ENCODE results near the gene PRC1. TPM values are rescaled to one million over a fixed set of nuclear protein-coding genes. Genes with fewer than 3 reads are reported as not detected.

Gene PRC1
- total RNA-seq, 4 donors from 2014 or later = 8.1 to 58.0 (median 23.7) TPM

DNA sequence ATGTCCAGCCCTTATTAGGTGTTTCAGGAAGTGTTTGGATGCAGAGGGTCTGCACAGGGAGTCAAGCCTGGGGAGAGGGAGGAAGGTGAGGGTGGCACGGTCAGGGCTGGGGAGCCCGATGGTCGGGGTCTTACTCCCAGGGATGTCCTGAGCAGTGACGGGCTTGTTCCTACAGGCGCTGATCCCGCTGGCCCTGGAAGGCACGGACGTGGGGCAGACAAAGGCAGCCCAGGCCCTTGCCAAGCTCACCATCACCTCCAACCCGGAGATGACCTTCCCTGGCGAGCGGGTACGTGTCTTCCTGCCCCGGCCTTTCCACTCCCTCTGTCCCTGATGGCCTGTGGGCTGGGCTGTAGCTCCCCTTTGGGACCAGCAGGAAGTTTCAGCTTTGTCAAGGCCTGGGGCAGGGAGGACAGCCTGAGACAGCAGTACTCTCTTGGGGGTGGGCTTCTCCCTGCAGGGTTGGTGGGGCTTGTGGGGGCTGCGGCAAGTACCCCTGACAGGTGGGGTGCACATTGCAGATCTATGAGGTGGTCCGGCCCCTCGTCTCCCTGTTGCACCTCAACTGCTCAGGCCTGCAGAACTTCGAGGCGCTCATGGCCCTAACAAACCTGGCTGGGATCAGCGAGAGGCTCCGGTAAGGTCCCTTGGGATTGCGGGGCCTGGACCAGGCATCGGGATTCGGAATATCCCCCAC, 44.2 kb downstream of the PRC1 start:
- Histone ChIP-seq H3K27me3 (no peaks in the 10 kb centered on the region), H3K36me3 (peaks cover 0 to 25% (median 3%) of the 10 kb centered on the region in 4 donors), H3K9me3 (no peaks in the 10 kb centered on the region), H3K4me1 (peaks cover 0 to 4% (median 3%) of the 10 kb centered on the region in 4 donors), H3K4me3 (no peak overlapping the region), H3K27ac (peak overlapping the region in 3 of 4 donors; percentile 30 to 65 (median 59))
- TF ChIP-seq POLR2AphosphoS5 (IDR thresholded peaks at IDR 0.05) (no peak), EP300 (IDR thresholded peaks at IDR 0.05; ENCODE audit: low read depth) (no peak), POLR2A (IDR thresholded peaks at IDR 0.05) (no peak)
- TF ChIP-seq, protein P1, sequence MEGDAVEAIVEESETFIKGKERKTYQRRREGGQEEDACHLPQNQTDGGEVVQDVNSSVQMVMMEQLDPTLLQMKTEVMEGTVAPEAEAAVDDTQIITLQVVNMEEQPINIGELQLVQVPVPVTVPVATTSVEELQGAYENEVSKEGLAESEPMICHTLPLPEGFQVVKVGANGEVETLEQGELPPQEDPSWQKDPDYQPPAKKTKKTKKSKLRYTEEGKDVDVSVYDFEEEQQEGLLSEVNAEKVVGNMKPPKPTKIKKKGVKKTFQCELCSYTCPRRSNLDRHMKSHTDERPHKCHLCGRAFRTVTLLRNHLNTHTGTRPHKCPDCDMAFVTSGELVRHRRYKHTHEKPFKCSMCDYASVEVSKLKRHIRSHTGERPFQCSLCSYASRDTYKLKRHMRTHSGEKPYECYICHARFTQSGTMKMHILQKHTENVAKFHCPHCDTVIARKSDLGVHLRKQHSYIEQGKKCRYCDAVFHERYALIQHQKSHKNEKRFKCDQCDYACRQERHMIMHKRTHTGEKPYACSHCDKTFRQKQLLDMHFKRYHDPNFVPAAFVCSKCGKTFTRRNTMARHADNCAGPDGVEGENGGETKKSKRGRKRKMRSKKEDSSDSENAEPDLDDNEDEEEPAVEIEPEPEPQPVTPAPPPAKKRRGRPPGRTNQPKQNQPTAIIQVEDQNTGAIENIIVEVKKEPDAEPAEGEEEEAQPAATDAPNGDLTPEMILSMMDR (IDR thresholded peaks at IDR 0.05) = no peak
- 94% methylated on average over 22 of the region's 23 CpGs; no CpG with 5 or more reads in 1 of the 2 donors for WGBS, 2 donors (ENCODE audit: low coverage in 1 of 2)
- intact Hi-C loops (cut with DNase I; ENCODE audit: low total_unique reads) (loop anchor here (10.0 kb wide), 1 partner anchor 325 kb away; no protein-coding TSS in a partner anchor), in situ Hi-C loops (cut with MboI; ENCODE audit: low pct_ligation_motif_present in 1 of 4, low pct_unique_long_range_greater_than_20kb in 1 of 4, low sequenced_read_pairs in 3 of 4) (loop anchor here in 3 of 4 donors (10.0 to 25.0 kb wide), 2 partner anchors 312 to 325 kb away; no protein-coding TSS in a partner anchor)
- DNase-seq = no peak

DNA sequence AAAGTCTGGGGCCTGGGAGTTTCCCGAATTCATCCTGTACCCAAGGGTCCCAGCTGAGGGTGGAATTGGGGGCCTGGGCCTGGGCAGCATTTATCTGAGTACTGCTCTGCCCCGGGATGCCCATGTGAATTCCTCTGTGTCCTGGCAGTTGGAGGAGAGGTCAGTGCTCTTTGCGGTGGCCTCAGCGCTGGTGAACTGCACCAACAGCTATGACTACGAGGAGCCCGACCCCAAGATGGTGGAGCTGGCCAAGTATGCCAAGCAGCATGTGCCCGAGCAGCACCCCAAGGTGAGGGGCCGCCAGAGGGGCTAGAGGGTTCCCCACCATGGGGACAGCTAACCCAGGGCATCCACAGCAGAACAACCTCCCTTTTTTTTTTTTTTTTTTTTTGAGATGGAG, 45.8 kb downstream of the PRC1 start:
- peaks cover 0 to 40% (median 14%) of the 10 kb centered on the region in 4 donors for H3K36me3 ChIP-seq
- H3K9me3 ChIP-seq = no peaks in the 10 kb centered on the region
- no peaks in the 10 kb centered on the region for H3K27me3 ChIP-seq
- no peak overlapping the region for H3K4me3 ChIP-seq
- H3K4me1 ChIP-seq = peaks cover 0 to 4% (median 2%) of the 10 kb centered on the region in 4 donors
- no peak for DNase-seq
- TF ChIP-seq EP300 (IDR thresholded peaks at IDR 0.05; ENCODE audit: low read depth) (no peak), POLR2AphosphoS5 (IDR thresholded peaks at IDR 0.05) (no peak), POLR2A (IDR thresholded peaks at IDR 0.05) (no peak)
- TF ChIP-seq, protein P1 (IDR thresholded peaks at IDR 0.05) = no peak
- WGBS, 2 donors (ENCODE audit: low coverage in 1 of 2) = 91% methylated on average over 5 of the region's 8 CpGs; no CpG with 5 or more reads in 1 of the 2 donors
- in situ Hi-C loops (cut with MboI; ENCODE audit: low pct_ligation_motif_present in 1 of 4, low pct_unique_long_range_greater_than_20kb in 1 of 4, low sequenced_read_pairs in 3 of 4) = no loop called here
- intact Hi-C loops (cut with DNase I; ENCODE audit: low total_unique reads) = no loop called here
- H3K27ac ChIP-seq = no peak overlapping the region

DNA sequence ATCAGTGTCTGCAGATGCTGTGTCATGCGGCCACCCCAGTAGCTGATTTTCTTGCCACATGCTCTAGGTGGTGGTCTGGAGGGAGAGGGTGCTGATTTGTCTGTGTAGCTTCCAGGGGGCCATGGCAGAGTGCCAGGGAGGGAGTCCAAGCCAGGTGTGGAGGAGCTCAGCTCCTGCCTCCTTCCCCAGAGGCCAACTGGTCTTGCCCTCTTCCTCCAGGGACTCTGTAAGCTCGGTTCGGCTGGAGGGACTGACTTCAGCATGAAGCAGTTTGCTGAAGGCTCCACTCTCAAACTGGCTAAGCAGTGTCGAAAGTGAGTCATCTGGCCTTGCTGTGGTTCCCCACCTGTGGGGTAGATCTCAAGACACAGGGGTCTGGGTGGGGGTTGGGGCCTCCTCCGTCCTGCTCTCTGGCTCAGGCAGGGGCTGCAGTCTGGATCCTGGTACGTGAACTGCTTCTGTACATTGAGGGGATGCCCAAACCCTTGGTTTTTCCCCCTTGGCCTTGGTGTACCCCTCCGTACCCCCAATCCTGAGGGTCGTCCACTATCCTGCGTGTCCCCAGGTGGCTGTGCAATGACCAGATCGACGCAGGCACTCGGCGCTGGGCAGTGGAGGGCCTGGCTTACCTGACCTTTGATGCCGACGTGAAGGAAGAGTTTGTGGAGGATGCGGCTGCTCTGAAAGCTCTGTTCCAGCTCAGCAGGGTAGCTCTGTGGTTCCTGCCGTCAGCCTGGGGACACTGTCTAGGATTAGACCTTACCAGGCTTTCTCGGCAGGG, 46.6 kb downstream of the PRC1 start:
- no peak for DNase-seq
- WGBS, 2 donors (ENCODE audit: low coverage in 1 of 2) = 93 to 100% methylated on average over 2 to 18 of the region's 18 CpGs
- peaks cover 0 to 48% (median 17%) of the 10 kb centered on the region in 4 donors for H3K36me3 ChIP-seq

More for the DNA sequence above, 46.6 kb downstream of the PRC1 start:
- H3K9me3 ChIP-seq = no peaks in the 10 kb centered on the region
- no peak overlapping the region for H3K4me3 ChIP-seq
- no peak overlapping the region for H3K27ac ChIP-seq
- intact Hi-C loops (cut with DNase I; ENCODE audit: low total_unique reads) (no loop called here), in situ Hi-C loops (cut with MboI; ENCODE audit: low pct_ligation_motif_present in 1 of 4, low pct_unique_long_range_greater_than_20kb in 1 of 4, low sequenced_read_pairs in 3 of 4) (no loop called here)
- H3K27me3 ChIP-seq = no peaks in the 10 kb centered on the region
- peaks cover 0 to 4% (median 2%) of the 10 kb centered on the region in 4 donors for H3K4me1 ChIP-seq
- no peak for TF ChIP-seq POLR2A (IDR thresholded peaks at IDR 0.05)
- TF ChIP-seq, protein P1 (IDR thresholded peaks at IDR 0.05) = no peak
- TF ChIP-seq EP300 (IDR thresholded peaks at IDR 0.05; ENCODE audit: low read depth) = no peak

Data from transverse colon (tissue), 4 donors.